HEK293 (cell line): ENCODE data around the gene MESD.

Experiments
- CTCF ChIA-PET: fragments of 350-600 bp; formaldehyde crosslinking; extraction: SDS; loops from one replicate; lab custom pipeline; 2021; ENCODE audit warnings: antibody characterized with exemption; lab: Yijun Ruan, JAX
- POLR2A ChIA-PET: fragments of 300-600 bp; formaldehyde crosslinking; extraction: SDS; loops from one replicate; lab custom pipeline; 2020; ENCODE audit warnings: antibody characterized with exemption, inconsistent platforms; lab: Yijun Ruan, JAX
- H3K27ac ChIP-seq: fragments of 200-500 bp; sonication (Bioruptor generic); 2 replicates; pipeline ENCODE4 v1.5.1; 2014; ENCODE audit warnings: low read depth, low read length, control low read depth, inconsistent platforms; ENCODE audit errors: extremely low read depth
- H3K36me3 ChIP-seq, 2 experiments: fragments of 200-500 bp in 1 of 2; sonication (Bioruptor generic) in 1 of 2; 1 replicate in 1 of 2; 2 replicates in 1 of 2; pipeline ENCODE4 v1.5.1; 2014 to 2017; ENCODE audit warnings: inconsistent platforms in 2 of 2, low read length in 2 of 2; ENCODE audit not compliant: control insufficient read depth in 2 of 2, insufficient read depth in 1 of 2
- H3K4me1 ChIP-seq: fragments of 200-500 bp; sonication (Bioruptor generic); 2 replicates; pipeline ENCODE4 v1.5.1; 2014; ENCODE audit warnings: mild to moderate bottlenecking, low read length, inconsistent platforms; ENCODE audit not compliant: control insufficient read depth, insufficient read depth
- H3K4me3 ChIP-seq: 2 replicates; pipeline ENCODE4 v1.5.1; 2011; ENCODE audit warnings: low read depth, mild to moderate bottlenecking, control low read depth, low read length, moderate library complexity
- H3K9me3 ChIP-seq: fragments of 200-500 bp; sonication (Bioruptor generic); 2 replicates; pipeline ENCODE4 v1.5.1; 2014; ENCODE audit warnings: low read depth, low read length, inconsistent platforms; ENCODE audit not compliant: control insufficient read depth, insufficient read depth
- EGR2 ChIP-seq: fragments of 450-650 bp; formaldehyde crosslinking; IDR thresholded peaks from 2 replicates; pipeline ENCODE4 v1.5.1; 2016; ENCODE audit warnings: low read depth, missing biosample characterization, missing genetic modification characterization
- GLI2 ChIP-seq: fragments of 450-650 bp; formaldehyde crosslinking; IDR thresholded peaks from 2 replicates; pipeline ENCODE4; 2017; ENCODE audit warnings: missing biosample characterization, missing genetic modification characterization, low read depth, borderline replicate concordance
- GLIS1 ChIP-seq: fragments of 450-650 bp; formaldehyde crosslinking; IDR thresholded peaks from 2 replicates; pipeline ENCODE4 v1.5.1; 2016; ENCODE audit warnings: missing biosample characterization, missing genetic modification characterization
- SALL2 ChIP-seq: fragments of 450-650 bp; formaldehyde crosslinking; IDR thresholded peaks from 2 replicates; pipeline ENCODE4 v1.5.0; 2017; ENCODE audit warnings: missing biosample characterization, mild to moderate bottlenecking, missing genetic modification characterization, borderline replicate concordance
- SP7 ChIP-seq: fragments of 450-650 bp; formaldehyde crosslinking; IDR thresholded peaks from 2 replicates; pipeline ENCODE4 v1.5.1; 2016; ENCODE audit warnings: missing biosample characterization, missing genetic modification characterization
- WT1 ChIP-seq: fragments of 450-650 bp; formaldehyde crosslinking; IDR thresholded peaks from 2 replicates; pipeline ENCODE4 v1.5.1; 2016; ENCODE audit warnings: missing biosample characterization, missing genetic modification characterization
- ZFHX2 ChIP-seq: fragments of 450-650 bp; formaldehyde crosslinking; conservative IDR thresholded peaks from 2 replicates; pipeline ENCODE4 v1.5.1; 2016; ENCODE audit warnings: missing biosample characterization, missing genetic modification characterization
- ZNF174 ChIP-seq: fragments of 450-650 bp; formaldehyde crosslinking; IDR thresholded peaks from 2 replicates; pipeline ENCODE4 v1.5.0; 2017; ENCODE audit warnings: missing biosample characterization, mild to moderate bottlenecking, missing genetic modification characterization
- ZNF2 ChIP-seq: fragments of 450-650 bp; formaldehyde crosslinking; IDR thresholded peaks from 2 replicates; pipeline ENCODE4 v1.5.1; 2016; ENCODE audit warnings: missing biosample characterization, missing genetic modification characterization
- ZNF214 ChIP-seq: fragments of 450-650 bp; formaldehyde crosslinking; IDR thresholded peaks from 2 replicates; pipeline ENCODE4 v1.5.1; 2017; ENCODE audit warnings: missing biosample characterization, mild to moderate bottlenecking, missing genetic modification characterization, borderline replicate concordance
- ZNF449 ChIP-seq: fragments of 450-650 bp; formaldehyde crosslinking; IDR thresholded peaks from 2 replicates; pipeline ENCODE4 v1.5.1; 2017; ENCODE audit warnings: missing biosample characterization, mild to moderate bottlenecking, missing genetic modification characterization, moderate library complexity
- ZNF521 ChIP-seq: fragments of 450-650 bp; formaldehyde crosslinking; IDR thresholded peaks from 2 replicates; pipeline ENCODE4 v1.5.1; 2017; ENCODE audit warnings: missing biosample characterization, mild to moderate bottlenecking, missing genetic modification characterization
- ZNF580 ChIP-seq: fragments of 450-650 bp; formaldehyde crosslinking; IDR thresholded peaks from 2 replicates; pipeline ENCODE4 v1.5.1; 2016; ENCODE audit warnings: missing biosample characterization, missing genetic modification characterization
- ZNF654 ChIP-seq: fragments of 450-650 bp; formaldehyde crosslinking; IDR thresholded peaks from 2 replicates; pipeline ENCODE4 v1.5.1; 2016; ENCODE audit warnings: low read depth, missing biosample characterization, missing genetic modification characterization
- ZNF837 ChIP-seq: fragments of 450-650 bp; formaldehyde crosslinking; IDR thresholded peaks from 2 replicates; pipeline ENCODE4 v1.5.1; 2016; ENCODE audit warnings: missing biosample characterization, missing genetic modification characterization
- ZNF843 ChIP-seq: fragments of 450-650 bp; formaldehyde crosslinking; IDR thresholded peaks from 2 replicates; pipeline ENCODE4 v1.5.1; 2016; ENCODE audit warnings: missing biosample characterization, missing genetic modification characterization
- ZXDB ChIP-seq: fragments of 450-650 bp; formaldehyde crosslinking; IDR thresholded peaks from 2 replicates; pipeline ENCODE4 v1.5.1; 2016; ENCODE audit warnings: missing biosample characterization, missing genetic modification characterization
- TF ChIP-seq, protein P1 (sequence below): fragments of 450-650 bp; formaldehyde crosslinking; IDR thresholded peaks from 2 replicates; pipeline ENCODE4 v1.5.1; 2016; ENCODE audit warnings: missing biosample characterization, missing genetic modification characterization

Gene MESD

GRCh38 chr15:80904998-80905397, 84.6 kb downstream of the MESD start:
- no peak for TF ChIP-seq ZNF837 (tag by site-specific recombination)
- TF ChIP-seq EGR2 (tag by site-specific recombination), result peak; percentile 84
- peak; percentile 57; the same call in 1 of the 2 replicates for TF ChIP-seq ZNF449 (tag by site-specific recombination)
- TF ChIP-seq ZNF580 (tag by site-specific recombination), result no peak
- peak; percentile 73 for TF ChIP-seq ZFHX2 (tag by site-specific recombination)
- TF ChIP-seq ZNF843 (tag by site-specific recombination), result no peak
- TF ChIP-seq SALL2 (tag by site-specific recombination), result no peak
- Histone ChIP-seq H3K9me3 (no peaks in the 10 kb centered on the region), H3K36me3 (no peaks in the 10 kb centered on the region; a peak in 1 of 3 replicates), H3K27ac (no peak overlapping the region), H3K4me1 (peaks cover 9% of the 10 kb centered on the region; the same call in 1 of the 2 replicates), H3K4me3 (no peak overlapping the region)
- POLR2A ChIA-PET, result no interaction called here
- CTCF ChIA-PET, result no interaction called here

DNA sequence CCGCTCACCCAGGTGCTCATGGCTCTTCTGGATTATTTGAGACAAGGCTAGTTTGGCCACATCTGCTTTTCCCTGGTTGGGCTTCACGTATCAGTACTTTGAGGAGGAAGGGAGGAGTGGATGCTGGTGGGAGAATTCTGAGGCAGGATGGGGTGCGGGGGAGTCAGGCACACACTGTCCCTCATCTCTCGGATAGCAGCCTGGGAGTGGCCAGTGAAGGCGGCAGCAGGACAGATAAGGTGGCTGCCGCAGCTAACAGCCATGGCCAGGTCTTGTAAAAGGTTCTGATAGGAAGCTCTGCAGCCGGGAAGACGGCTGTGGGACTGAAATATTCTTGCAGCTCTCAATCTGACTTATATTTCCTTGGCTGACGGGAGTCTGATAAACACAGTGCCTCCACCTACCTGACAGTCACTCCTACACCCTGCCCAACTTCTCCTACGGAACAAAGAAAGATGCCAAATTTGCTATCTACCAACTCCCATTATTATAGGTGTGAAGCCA, 87.3 kb downstream of the MESD start:
- ChIA-PET POLR2A (no interaction called here), CTCF (no interaction called here)
- H3K9me3 ChIP-seq, result no peaks in the 10 kb centered on the region
- no peaks in the 10 kb centered on the region; a peak in 1 of 3 replicates for H3K36me3 ChIP-seq
- no peak overlapping the region for H3K4me3 ChIP-seq
- peaks cover 9% of the 10 kb centered on the region; the same call in 1 of the 2 replicates for H3K4me1 ChIP-seq
- H3K27ac ChIP-seq, result no peak overlapping the region
- TF ChIP-seq ZNF214 (tag by site-specific recombination) (no peak), ZNF449 (tag by site-specific recombination) (peak; percentile 76)

DNA sequence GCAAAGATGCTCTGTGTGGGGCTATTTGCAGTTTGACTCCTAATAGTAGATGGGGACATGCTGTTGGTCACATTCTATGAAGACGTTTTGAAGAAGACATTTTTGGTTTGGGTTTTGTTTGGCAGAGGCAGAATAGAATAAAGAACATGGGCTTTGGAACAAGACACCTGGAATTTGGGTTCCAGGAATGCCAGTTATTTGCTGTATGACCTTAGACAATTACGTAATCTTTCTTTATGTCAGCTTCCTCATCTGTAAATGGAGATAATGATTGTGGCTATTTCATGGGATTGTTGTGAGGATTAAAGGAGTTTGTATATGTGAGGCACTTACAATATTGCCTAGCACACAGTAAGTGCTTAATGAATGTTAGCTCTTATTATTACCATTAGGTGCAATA, 91.6 kb downstream of the MESD start:
- H3K27ac ChIP-seq, result no peak overlapping the region
- no peak overlapping the region for H3K4me3 ChIP-seq
- H3K4me1 ChIP-seq, result no peaks in the 10 kb centered on the region
- H3K36me3 ChIP-seq, result no peaks in the 10 kb centered on the region
- no peak for TF ChIP-seq GLIS1
- no peak for TF ChIP-seq GLI2 (tag by site-specific recombination)
- no peak for TF ChIP-seq ZXDB
- no peak for TF ChIP-seq WT1 (tag by site-specific recombination)
- no peak for TF ChIP-seq SP7 (tag by site-specific recombination)
- TF ChIP-seq ZNF174 (tag by site-specific recombination), result no peak
- TF ChIP-seq ZNF521 (tag by site-specific recombination), result no peak
- TF ChIP-seq ZNF654 (tag by site-specific recombination), result no peak
- no peak for TF ChIP-seq ZNF2 (tag by site-specific recombination)
- TF ChIP-seq, protein P1, sequence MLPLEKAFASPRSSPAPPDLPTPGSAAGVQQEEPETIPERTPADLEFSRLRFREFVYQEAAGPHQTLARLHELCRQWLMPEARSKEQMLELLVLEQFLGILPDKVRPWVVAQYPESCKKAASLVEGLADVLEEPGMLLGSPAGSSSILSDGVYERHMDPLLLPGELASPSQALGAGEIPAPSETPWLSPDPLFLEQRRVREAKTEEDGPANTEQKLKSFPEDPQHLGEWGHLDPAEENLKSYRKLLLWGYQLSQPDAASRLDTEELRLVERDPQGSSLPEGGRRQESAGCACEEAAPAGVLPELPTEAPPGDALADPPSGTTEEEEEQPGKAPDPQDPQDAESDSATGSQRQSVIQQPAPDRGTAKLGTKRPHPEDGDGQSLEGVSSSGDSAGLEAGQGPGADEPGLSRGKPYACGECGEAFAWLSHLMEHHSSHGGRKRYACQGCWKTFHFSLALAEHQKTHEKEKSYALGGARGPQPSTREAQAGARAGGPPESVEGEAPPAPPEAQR (tag by site-specific recombination), result no peak
- ChIA-PET POLR2A (no interaction called here), CTCF (interaction anchor here (0.8 to 1.4 kb wide), 6 partner anchors 11 to 332 kb away, joined by 3 to 5 read pairs (median 3); partner anchors contain the start of gene CEMIP)
- H3K9me3 ChIP-seq, result no peaks in the 10 kb centered on the region
